Raji (cell line): ENCODE data around the gene JDP2.

Experiments used
- POLR2A ChIP-seq: IDR thresholded peaks from 2 replicates; pipeline ENCODE4 v1.6.1; 2011; ENCODE audit warnings: low read depth, low read length, control low read depth; ENCODE audit not compliant: insufficient read depth

JDP2 gene

GRCh38 chr14:75495399-75495798 is 67.6 kb downstream of the JDP2 start:
- no peak for TF ChIP-seq POLR2A

- TF ChIP-seq POLR2A = no peak
These were observed 68.1 kb downstream of the JDP2 start for GRCh38 chr14:75495882-75496281.

- TF ChIP-seq POLR2A = no peak
These were observed 68.9 kb downstream of the JDP2 start for GRCh38 chr14:75496755-75497154.

GRCh38 chr14:75497191-75497590 is 69.4 kb downstream of the JDP2 start:
- no peak for TF ChIP-seq POLR2A

- no peak for TF ChIP-seq POLR2A
These were observed 69.9 kb downstream of the JDP2 start for GRCh38 chr14:75497701-75498100.

- no peak for TF ChIP-seq POLR2A
These were observed 71.5 kb downstream of the JDP2 start for GRCh38 chr14:75499084-75499875.

GRCh38 chr14:75501080-75501479 is 73.3 kb downstream of the JDP2 start:
- TF ChIP-seq POLR2A = no peak

GRCh38 chr14:75504411-75504810 is 76.6 kb downstream of the JDP2 start:
- no peak for TF ChIP-seq POLR2A

GRCh38 chr14:75506930-75507329 is 79.1 kb downstream of the JDP2 start:
- TF ChIP-seq POLR2A = no peak

GRCh38 chr14:75510547-75510946 is 82.7 kb downstream of the JDP2 start:
- TF ChIP-seq POLR2A = no peak

- no peak for TF ChIP-seq POLR2A
These were observed 83.4 kb downstream of the JDP2 start for GRCh38 chr14:75511201-75511600.

GRCh38 chr14:75513911-75514672 is 86.3 kb downstream of the JDP2 start:
- no peak for TF ChIP-seq POLR2A

GRCh38 chr14:75514673-75515628 is 87.1 kb downstream of the JDP2 start:
- TF ChIP-seq POLR2A = no peak

GRCh38 chr14:75515629-75515996 is 87.8 kb downstream of the JDP2 start:
- TF ChIP-seq POLR2A = no peak

GRCh38 chr14:75518625-75519024 is 90.8 kb downstream of the JDP2 start:
- TF ChIP-seq POLR2A = no peak
